ENCODE data around the gene NPR2.

- no peak for TF ChIP-seq EZH2 (IDR thresholded peaks at IDR 0.05; ENCODE audit: borderline replicate concordance, low read length)
- TF ChIP-seq CTCF (conservative IDR thresholded peaks at IDR 0.05 in 1 of 2, IDR thresholded peaks at IDR 0.05 in 1 of 2; ENCODE audit: extremely low read depth in 1 of 2, insufficient read depth in 1 of 2, low read depth in 1 of 2, low read length in 2 of 2), result no peak
These were observed 2.1 kb downstream of the NPR2 start for GRCh38 chr9:35793461-35793860.
